SK-N-SH (cell line): ENCODE results near the gene MRPL18. TPM values are rescaled to one million over a fixed set of nuclear protein-coding genes. Genes with fewer than 3 reads are reported as not detected.

Experiments used
- CTCF ChIA-PET: fragments of 300-600, 350-600 bp; formaldehyde crosslinking; extraction: SDS; loops from one replicate; lab custom pipeline; 2021; lab: Yijun Ruan, JAX
- POLR2A ChIA-PET: fragments of 350-600 bp; sonication (Branson Sonifier 250); formaldehyde crosslinking; extraction: SDS; loops from one replicate; lab custom pipeline; 2020; ENCODE audit warnings: antibody characterized with exemption, inconsistent platforms; lab: Yijun Ruan, JAX
- DNase-seq: peaks from one replicate; pipeline ENCODE4 v3.0.0; 2012
- H2AFZ ChIP-seq: fragments of 200-600 bp; sonication (generic); 2 replicates; pipeline ENCODE4 v1.8.1; 2016; ENCODE audit warnings: antibody characterized with exemption, mild to moderate bottlenecking, low read depth
- H3F3A ChIP-seq: fragments of 200-600 bp; sonication (generic); replicated peaks from 2 replicates; pipeline ENCODE3; 2016; ENCODE audit warnings: antibody characterized with exemption, mild to moderate bottlenecking; ENCODE audit not compliant: insufficient read depth
- H3K27ac ChIP-seq, 2 experiments: fragments of 200-500 bp in 1 of 2; fragments of 200-600 bp in 1 of 2; sonication (Bioruptor generic) in 1 of 2; sonication (generic), shearing (Covaris generic) in 1 of 2; 2 replicates each; pipeline versions ENCODE4 v1.5.1 to v1.6.1; 2014 to 2016; ENCODE audit warnings: low read depth in 2 of 2, inconsistent platforms in 1 of 2, low read length in 1 of 2, mild to moderate bottlenecking in 1 of 2, mixed read lengths in 1 of 2
- H3K27me3 ChIP-seq: fragments of 200-600 bp; sonication (generic), shearing (Covaris generic); 2 replicates; pipeline ENCODE4 v1.6.1; 2016; ENCODE audit warnings: mixed run types; ENCODE audit not compliant: insufficient read depth
- H3K36me3 ChIP-seq, 2 experiments: fragments of 200-500 bp in 1 of 2; fragments of 200-600 bp in 1 of 2; sonication (Bioruptor generic) in 1 of 2; sonication (generic) in 1 of 2; replicated peaks in 1 of 2; 2 replicates each; pipeline versions ENCODE3 to v1.5.1; 2014 to 2016; ENCODE audit warnings: low read length in 1 of 2, mild to moderate bottlenecking in 1 of 2; ENCODE audit not compliant: insufficient read depth in 2 of 2, control insufficient read depth in 1 of 2
- H3K4me1 ChIP-seq, 2 experiments: fragments of 200-500 bp in 1 of 2; fragments of 200-600 bp in 1 of 2; sonication (Bioruptor generic) in 1 of 2; sonication (generic), shearing (Covaris generic) in 1 of 2; 2 replicates each; pipeline versions ENCODE4 v1.5.1 to v1.6.1; 2014 to 2016; ENCODE audit warnings: low read depth in 1 of 2, low read length in 1 of 2, mixed run types in 1 of 2; ENCODE audit not compliant: insufficient read depth in 2 of 2, control insufficient read depth in 1 of 2
- H3K4me2 ChIP-seq: fragments of 200-600 bp; sonication (generic), shearing (Covaris generic); 2 replicates; pipeline ENCODE4 v1.6.1; 2017; ENCODE audit warnings: mixed run types
- H3K4me3 ChIP-seq, 2 experiments: fragments of 200-500 bp in 1 of 2; fragments of 200-600 bp in 1 of 2; sonication (Bioruptor generic) in 1 of 2; sonication (generic), shearing (Covaris generic) in 1 of 2; 2 replicates each; pipeline versions ENCODE4 v1.5.1 to v1.8.1; 2014 to 2016; ENCODE audit warnings: low read depth in 2 of 2, inconsistent platforms in 1 of 2, low read length in 1 of 2, mild to moderate bottlenecking in 1 of 2, mixed read lengths in 1 of 2, moderate library complexity in 1 of 2
- H3K79me2 ChIP-seq: fragments of 200-600 bp; sonication (generic); 2 replicates; pipeline ENCODE4 v1.8.1; 2017; ENCODE audit warnings: mild to moderate bottlenecking; ENCODE audit not compliant: insufficient read depth
- H3K9ac ChIP-seq: fragments of 200-600 bp; sonication (generic); 2 replicates; pipeline ENCODE4 v1.6.1; 2017; ENCODE audit warnings: mixed run types
- H3K9me2 ChIP-seq: fragments of 200-600 bp; sonication (generic); 2 replicates; pipeline ENCODE4 v1.6.1; 2017; ENCODE audit warnings: mixed run types
- H3K9me3 ChIP-seq: fragments of 200-600 bp; sonication (generic); 2 replicates; pipeline ENCODE4 v1.6.1; 2017; ENCODE audit warnings: mixed run types, mild to moderate bottlenecking, moderate library complexity
- H4K20me1 ChIP-seq: fragments of 200-600 bp; sonication (generic); 2 replicates; pipeline ENCODE4 v1.6.1; 2017; ENCODE audit warnings: mild to moderate bottlenecking, mixed run types; ENCODE audit not compliant: insufficient read depth
- CHD2 ChIP-seq: fragments of 150-350 bp; IDR thresholded peaks from 2 replicates; pipeline ENCODE4 v1.6.1; 2018; ENCODE audit warnings: low read length; ENCODE audit not compliant: partially characterized antibody
- ELF1 ChIP-seq: IDR thresholded peaks from 2 replicates; pipeline ENCODE4 v1.4.0; 2012
- EP300 ChIP-seq, 2 experiments: IDR thresholded peaks; 2 replicates each; pipeline versions ENCODE4 v1.4.0 to v1.6.1; 2012; ENCODE audit warnings: borderline replicate concordance in 1 of 2, low read depth in 1 of 2, low read length in 1 of 2
- EZH2phosphoT487 ChIP-seq: fragments of 200-600 bp; sonication (generic); IDR thresholded peaks from 2 replicates; pipeline ENCODE4 v1.6.1; 2017; ENCODE audit warnings: low read depth, mixed run types, mild to moderate bottlenecking, antibody characterized with exemption, moderate library complexity, borderline replicate concordance
- GABPA ChIP-seq: IDR thresholded peaks from 2 replicates; pipeline ENCODE4 v1.4.0; 2012; ENCODE audit warnings: low read depth, mild to moderate bottlenecking
- MXI1 ChIP-seq: IDR thresholded peaks from 2 replicates; pipeline ENCODE4 v1.6.1; 2012; ENCODE audit warnings: mild to moderate bottlenecking, low read depth, low read length, improper control_type of control experiment
- NFIC ChIP-seq: IDR thresholded peaks from 2 replicates; pipeline ENCODE4 v1.4.0; 2012; ENCODE audit warnings: borderline replicate concordance
- POLR2AphosphoS5 ChIP-seq: IDR thresholded peaks from 2 replicates; pipeline ENCODE4 v1.6.1; 2012; ENCODE audit warnings: low read depth, low read length
- RAD21 ChIP-seq: IDR thresholded peaks from 2 replicates; pipeline ENCODE4 v1.6.1; 2012; ENCODE audit warnings: mild to moderate bottlenecking, low read length
- RCOR1 ChIP-seq: fragments of 150-350 bp; IDR thresholded peaks from 2 replicates; pipeline ENCODE4 v1.6.1; 2017; ENCODE audit warnings: antibody characterized with exemption, low read length
- SIN3A ChIP-seq: IDR thresholded peaks from 2 replicates; pipeline ENCODE4 v1.6.1; 2012; ENCODE audit warnings: low read depth, mild to moderate bottlenecking, low read length, moderate library complexity, borderline replicate concordance
- SMC3 ChIP-seq: IDR thresholded peaks from 2 replicates; pipeline ENCODE4 v1.6.1; 2012; ENCODE audit warnings: low read depth, low read length, improper control_type of control experiment
- TAF1 ChIP-seq: IDR thresholded peaks from 2 replicates; pipeline ENCODE4 v1.6.1; 2012; ENCODE audit warnings: low read depth, mild to moderate bottlenecking, low read length, moderate library complexity, borderline replicate concordance
- TEAD4 ChIP-seq: IDR thresholded peaks from 2 replicates; pipeline ENCODE4 v1.4.0; 2012; ENCODE audit warnings: mild to moderate bottlenecking, borderline replicate concordance; ENCODE audit not compliant: insufficient read depth
- YY1 ChIP-seq: IDR thresholded peaks from 2 replicates; pipeline ENCODE4 v1.4.0; 2012; ENCODE audit warnings: low read depth, mild to moderate bottlenecking
- WGBS: methylation state at CpG from one replicate; pipeline ENCODE4 v1.1.6; 2017; ENCODE audit warnings: low lambda C conversion rate; 5-methylcytosine and 5-hydroxymethylcytosine counted together
- polyA plus RNA-seq, 3 experiments: library from polyadenylated mRNA; depleted of rRNA; stranded (reverse); fragments of >200 nt; gene quantifications; 2 replicates each; pipeline ENCODE4 v1.2.3, GENCODE V29; 2012
- TF ChIP-seq, protein P1 (sequence below): IDR thresholded peaks from 2 replicates; pipeline ENCODE4; 2012
- TF ChIP-seq, protein P2 (sequence below): IDR thresholded peaks from 2 replicates; pipeline ENCODE4 v1.6.1; 2012; ENCODE audit warnings: mild to moderate bottlenecking, low read depth, low read length, moderate library complexity
- TF ChIP-seq, protein P3 (sequence below): fragments of 150-350 bp; IDR thresholded peaks from 2 replicates; pipeline ENCODE4 v1.6.1; 2016; ENCODE audit warnings: mild to moderate bottlenecking, low read depth, low read length
- TF ChIP-seq, protein P4 (sequence below): IDR thresholded peaks from 2 replicates; pipeline ENCODE4 v1.4.0; 2012; ENCODE audit warnings: low read depth

Gene MRPL18
- 84.4 and 89.3 TPM in 2 replicates for polyA plus RNA-seq (2012; rRNA removed)
- polyA plus RNA-seq (2012; cell fraction: cytosol; rRNA removed): 99.8 and 120 TPM in 2 replicates
- polyA plus RNA-seq (2012; cell fraction: nucleus; rRNA removed): 25.2 and 30.3 TPM in 2 replicates

DNA sequence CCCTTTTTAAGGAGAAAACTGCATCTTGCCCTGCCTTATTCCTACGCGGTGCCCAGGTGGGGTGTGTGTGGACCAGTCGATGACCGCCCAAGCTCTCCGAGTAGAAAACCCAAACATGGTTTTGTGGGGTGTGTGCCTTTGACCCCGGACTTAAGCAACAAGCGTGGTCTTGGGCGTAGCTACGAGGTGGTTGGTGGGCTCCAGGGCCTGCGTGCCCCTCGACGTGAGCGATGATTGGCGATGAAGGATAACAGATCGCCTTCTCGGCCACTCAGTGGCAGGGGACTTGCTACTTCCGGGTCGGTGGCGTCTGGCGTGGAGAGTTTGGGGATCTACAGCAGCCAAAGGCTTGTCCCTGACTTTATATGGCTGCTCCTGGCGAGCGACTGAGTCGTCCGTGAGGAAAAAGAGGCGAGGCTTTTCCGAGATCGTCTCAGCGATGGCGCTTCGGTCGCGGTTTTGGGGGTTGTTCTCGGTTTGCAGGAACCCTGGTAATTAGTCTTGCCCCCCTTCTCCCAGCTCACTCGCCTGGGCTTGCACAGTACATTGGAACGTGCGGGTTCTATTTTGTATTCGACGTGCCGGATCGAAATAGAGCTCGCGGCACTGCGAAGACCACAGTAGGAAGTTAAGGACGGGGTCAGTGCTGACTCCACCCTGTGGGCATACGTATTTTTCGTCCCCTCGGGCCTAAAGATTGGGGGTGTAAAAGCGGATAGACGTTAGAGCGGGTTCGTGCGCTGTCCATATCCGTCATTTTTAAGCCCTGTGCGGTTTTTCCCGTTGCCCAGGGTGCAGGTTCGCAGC is at the start of gene MRPL18:
MRPL18 (plus strand) TSS at position 319 of the 807 bp plus-strand sequence; CDS start at position 440, 121 bp downstream.
- DNase-seq: peak; percentile 91
- Histone ChIP-seq H3K9me3 (no peaks in the 10 kb centered on the region), H4K20me1 (peaks cover 14% of the 10 kb centered on the region), H2AFZ (peak within 1 kb of the TSS; percentile 83), H3K27me3 (no peaks in the 10 kb centered on the region), H3K27ac (peak within 1 kb of the TSS; percentile 80 to 94), H3F3A (peaks cover 3% of the 10 kb centered on the region), H3K9ac (peak within 1 kb of the TSS; percentile 89), H3K9me2 (no peaks in the 10 kb centered on the region), H3K36me3 (peaks cover 43 to 58% of the 10 kb centered on the region in 2 experiments), H3K4me3 (peak within 1 kb of the TSS; percentile 73 to 90), H3K4me1 (peaks cover 10 to 22% of the 10 kb centered on the region in 2 experiments; a peak in 3 of 4 replicates), H3K4me2 (peak within 1 kb of the TSS; percentile 94), H3K79me2 (peaks cover 83% of the 10 kb centered on the region)
- TF ChIP-seq EZH2phosphoT487 (no peak), RAD21 (no peak), MXI1 (peak; percentile 76), GABPA (peak; percentile 82), NFIC (no peak), RCOR1 (no peak), SMC3 (no peak), EP300 (IDR thresholded peaks at IDR 0.05; ENCODE audit: borderline replicate concordance in 1 of 2, low read depth in 1 of 2, low read length in 1 of 2) (no peak), YY1 (peak; percentile 79), SIN3A (no peak), ELF1 (peak; percentile 93), TEAD4 (no peak), CHD2 (peak; percentile 96), TAF1 (peak; percentile 71; the same call in 1 of the 2 replicates), POLR2AphosphoS5 (peak; percentile 66)
- TF ChIP-seq, protein P1, sequence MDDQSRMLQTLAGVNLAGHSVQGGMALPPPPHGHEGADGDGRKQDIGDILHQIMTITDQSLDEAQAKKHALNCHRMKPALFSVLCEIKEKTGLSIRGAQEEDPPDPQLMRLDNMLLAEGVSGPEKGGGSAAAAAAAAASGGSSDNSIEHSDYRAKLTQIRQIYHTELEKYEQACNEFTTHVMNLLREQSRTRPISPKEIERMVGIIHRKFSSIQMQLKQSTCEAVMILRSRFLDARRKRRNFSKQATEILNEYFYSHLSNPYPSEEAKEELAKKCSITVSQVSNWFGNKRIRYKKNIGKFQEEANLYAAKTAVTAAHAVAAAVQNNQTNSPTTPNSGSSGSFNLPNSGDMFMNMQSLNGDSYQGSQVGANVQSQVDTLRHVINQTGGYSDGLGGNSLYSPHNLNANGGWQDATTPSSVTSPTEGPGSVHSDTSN: peak; percentile 98
- TF ChIP-seq, protein P2, sequence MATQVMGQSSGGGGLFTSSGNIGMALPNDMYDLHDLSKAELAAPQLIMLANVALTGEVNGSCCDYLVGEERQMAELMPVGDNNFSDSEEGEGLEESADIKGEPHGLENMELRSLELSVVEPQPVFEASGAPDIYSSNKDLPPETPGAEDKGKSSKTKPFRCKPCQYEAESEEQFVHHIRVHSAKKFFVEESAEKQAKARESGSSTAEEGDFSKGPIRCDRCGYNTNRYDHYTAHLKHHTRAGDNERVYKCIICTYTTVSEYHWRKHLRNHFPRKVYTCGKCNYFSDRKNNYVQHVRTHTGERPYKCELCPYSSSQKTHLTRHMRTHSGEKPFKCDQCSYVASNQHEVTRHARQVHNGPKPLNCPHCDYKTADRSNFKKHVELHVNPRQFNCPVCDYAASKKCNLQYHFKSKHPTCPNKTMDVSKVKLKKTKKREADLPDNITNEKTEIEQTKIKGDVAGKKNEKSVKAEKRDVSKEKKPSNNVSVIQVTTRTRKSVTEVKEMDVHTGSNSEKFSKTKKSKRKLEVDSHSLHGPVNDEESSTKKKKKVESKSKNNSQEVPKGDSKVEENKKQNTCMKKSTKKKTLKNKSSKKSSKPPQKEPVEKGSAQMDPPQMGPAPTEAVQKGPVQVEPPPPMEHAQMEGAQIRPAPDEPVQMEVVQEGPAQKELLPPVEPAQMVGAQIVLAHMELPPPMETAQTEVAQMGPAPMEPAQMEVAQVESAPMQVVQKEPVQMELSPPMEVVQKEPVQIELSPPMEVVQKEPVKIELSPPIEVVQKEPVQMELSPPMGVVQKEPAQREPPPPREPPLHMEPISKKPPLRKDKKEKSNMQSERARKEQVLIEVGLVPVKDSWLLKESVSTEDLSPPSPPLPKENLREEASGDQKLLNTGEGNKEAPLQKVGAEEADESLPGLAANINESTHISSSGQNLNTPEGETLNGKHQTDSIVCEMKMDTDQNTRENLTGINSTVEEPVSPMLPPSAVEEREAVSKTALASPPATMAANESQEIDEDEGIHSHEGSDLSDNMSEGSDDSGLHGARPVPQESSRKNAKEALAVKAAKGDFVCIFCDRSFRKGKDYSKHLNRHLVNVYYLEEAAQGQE: no peak
- TF ChIP-seq, protein P3, sequence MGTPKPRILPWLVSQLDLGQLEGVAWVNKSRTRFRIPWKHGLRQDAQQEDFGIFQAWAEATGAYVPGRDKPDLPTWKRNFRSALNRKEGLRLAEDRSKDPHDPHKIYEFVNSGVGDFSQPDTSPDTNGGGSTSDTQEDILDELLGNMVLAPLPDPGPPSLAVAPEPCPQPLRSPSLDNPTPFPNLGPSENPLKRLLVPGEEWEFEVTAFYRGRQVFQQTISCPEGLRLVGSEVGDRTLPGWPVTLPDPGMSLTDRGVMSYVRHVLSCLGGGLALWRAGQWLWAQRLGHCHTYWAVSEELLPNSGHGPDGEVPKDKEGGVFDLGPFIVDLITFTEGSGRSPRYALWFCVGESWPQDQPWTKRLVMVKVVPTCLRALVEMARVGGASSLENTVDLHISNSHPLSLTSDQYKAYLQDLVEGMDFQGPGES: peak; percentile 91
- TF ChIP-seq, protein P4, sequence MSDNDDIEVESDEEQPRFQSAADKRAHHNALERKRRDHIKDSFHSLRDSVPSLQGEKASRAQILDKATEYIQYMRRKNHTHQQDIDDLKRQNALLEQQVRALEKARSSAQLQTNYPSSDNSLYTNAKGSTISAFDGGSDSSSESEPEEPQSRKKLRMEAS: peak; percentile 62; the same call in 1 of the 2 replicates
- under 1% methylated on average over 49 of the region's 56 CpGs for WGBS
- ChIA-PET POLR2A (interaction anchor here (0.9 to 2.5 kb wide), 4 partner anchors 25 to 96 kb away, joined by 3 to 25 read pairs (median 8); partner anchors contain the start of genes ACAT2 and WTAP), CTCF (interaction anchor here (0.5 to 1.3 kb wide), 4 partner anchors 27 to 99 kb away, joined by 3 to 5 read pairs (median 3); no protein-coding TSS in a partner anchor)
